ENCODE measurements around the gene CFAP221. TPM values are rescaled to one million over a fixed set of nuclear protein-coding genes. Genes with fewer than 3 reads are reported as not detected.

CFAP221 gene
- total RNA-seq, 3 donors from 2014 or later (not counting 1 experiment from before 2014, with no cell fraction given) = not detected

DNA sequence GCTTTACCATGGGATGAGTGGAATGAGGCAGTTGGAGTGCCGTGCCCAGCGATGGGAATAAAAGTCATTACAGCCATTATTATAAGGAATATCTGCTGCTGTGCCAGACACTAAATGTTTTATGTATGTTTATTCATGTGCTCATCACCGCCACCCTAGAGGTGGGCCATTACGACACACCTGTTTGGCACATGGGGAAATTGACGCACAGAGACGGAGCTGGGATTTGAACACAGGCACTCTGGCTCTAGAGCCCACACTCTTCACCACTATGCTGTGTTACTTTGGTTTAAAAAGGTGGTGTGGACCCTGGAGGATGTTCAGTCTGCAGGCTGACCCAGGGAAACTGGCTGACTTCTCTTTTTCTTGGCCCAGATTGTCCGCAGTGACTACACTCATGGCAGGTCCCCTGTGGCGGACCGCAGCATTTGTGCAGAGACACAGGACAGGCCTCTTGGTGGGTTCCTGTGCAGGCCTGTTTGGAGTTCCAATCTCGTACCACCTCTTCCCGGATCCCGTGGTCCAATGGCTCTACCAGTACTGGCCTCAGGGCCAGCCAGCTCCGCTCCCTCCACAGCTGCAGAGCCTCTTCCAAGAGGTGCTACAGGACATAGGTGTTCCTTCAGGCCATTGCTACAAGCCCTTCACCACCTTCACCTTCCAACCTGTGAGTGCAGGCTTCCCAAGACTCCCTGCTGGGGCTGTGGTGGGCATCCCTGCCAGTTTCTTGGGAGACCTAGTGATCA lies 136.4 kb downstream of the CFAP221 start:
- Histone ChIP-seq H3K4me3 (ENCODE audit: low read length) (no peak overlapping the region), H3K4me1 (ENCODE audit: control insufficient read depth, insufficient read depth, low read length) (peaks cover 12% of the 10 kb centered on the region), H3K36me3 (ENCODE audit: control insufficient read depth, insufficient read depth, low read length) (peaks cover 2% of the 10 kb centered on the region), H3K27ac (ENCODE audit: low read length) (no peak overlapping the region), H3K9me3 (ENCODE audit: control insufficient read depth, insufficient read depth, low read length) (no peaks in the 10 kb centered on the region), H3K27me3 (ENCODE audit: control insufficient read depth, insufficient read depth, low read length) (no peaks in the 10 kb centered on the region)
- Mint-ChIP-seq H3K4me3 (peak overlapping the region; percentile 95), H3K36me3 (no peaks in the 10 kb centered on the region), H3K27ac (no peak overlapping the region), H3K27me3 (ENCODE audit: low read depth in 2 of 2) (no peaks in the 10 kb centered on the region), H3K9me3 (no peaks in the 10 kb centered on the region), H3K4me1 (peaks cover 20 to 31% of the 10 kb centered on the region in 2 donors)
- no peak for TF ChIP-seq CTCF (IDR thresholded peaks at IDR 0.05)
- DNase-seq (no peak), ATAC-seq (no peak)
- 99% methylated on average over 13 of the region's 13 CpGs for WGBS (ENCODE audit: insufficient coverage)
- intact Hi-C loops (cut with micrococcal nuclease) = no loop called here

DNA sequence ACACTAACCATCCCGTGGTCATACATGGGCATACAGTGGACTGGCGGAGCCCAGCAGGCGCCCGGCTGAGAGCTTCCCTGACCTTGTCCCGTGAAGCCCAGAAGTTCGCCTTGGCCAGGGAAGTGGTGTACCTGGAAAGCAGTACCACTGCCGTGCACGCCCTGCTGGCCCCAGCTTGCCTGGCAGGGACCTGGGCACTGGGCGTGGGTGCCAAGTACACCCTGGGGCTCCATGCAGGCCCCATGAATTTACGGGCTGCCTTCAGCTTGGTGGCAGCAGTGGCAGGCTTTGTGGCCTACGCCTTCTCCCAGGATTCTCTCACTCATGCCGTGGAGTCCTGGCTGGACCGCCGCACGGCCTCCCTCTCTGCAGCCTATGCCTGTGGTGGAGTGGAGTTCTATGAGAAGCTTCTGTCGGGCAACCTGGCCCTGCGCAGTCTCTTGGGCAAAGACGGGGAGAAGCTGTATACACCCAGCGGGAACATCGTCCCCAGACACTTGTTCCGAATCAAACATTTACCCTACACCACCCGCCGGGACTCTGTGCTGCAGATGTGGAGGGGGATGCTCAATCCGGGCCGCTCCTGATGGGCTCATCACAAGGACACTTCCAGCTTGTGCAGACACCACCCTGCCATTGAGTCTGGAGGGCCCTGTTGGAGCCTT lies 137.1 kb downstream of the CFAP221 start:
- Histone ChIP-seq H3K27me3 (ENCODE audit: control insufficient read depth, insufficient read depth, low read length) (no peaks in the 10 kb centered on the region), H3K4me3 (ENCODE audit: low read length) (no peak overlapping the region), H3K27ac (ENCODE audit: low read length) (no peak overlapping the region), H3K36me3 (ENCODE audit: control insufficient read depth, insufficient read depth, low read length) (peaks cover 2% of the 10 kb centered on the region), H3K9me3 (ENCODE audit: control insufficient read depth, insufficient read depth, low read length) (no peaks in the 10 kb centered on the region), H3K4me1 (ENCODE audit: control insufficient read depth, insufficient read depth, low read length) (peaks cover 12% of the 10 kb centered on the region)
- ATAC-seq = no peak
- intact Hi-C loops (cut with micrococcal nuclease) = no loop called here
- Mint-ChIP-seq H3K36me3 (no peaks in the 10 kb centered on the region), H3K4me3 (peak overlapping the region; percentile 55), H3K4me1 (peaks cover 20 to 31% of the 10 kb centered on the region in 2 donors), H3K9me3 (no peaks in the 10 kb centered on the region), H3K27ac (no peak overlapping the region), H3K27me3 (ENCODE audit: low read depth in 2 of 2) (no peaks in the 10 kb centered on the region)
- WGBS (ENCODE audit: insufficient coverage) = 99% methylated on average over 21 of the region's 25 CpGs
- DNase-seq = no peak
- no peak for TF ChIP-seq CTCF (IDR thresholded peaks at IDR 0.05)

DNA sequence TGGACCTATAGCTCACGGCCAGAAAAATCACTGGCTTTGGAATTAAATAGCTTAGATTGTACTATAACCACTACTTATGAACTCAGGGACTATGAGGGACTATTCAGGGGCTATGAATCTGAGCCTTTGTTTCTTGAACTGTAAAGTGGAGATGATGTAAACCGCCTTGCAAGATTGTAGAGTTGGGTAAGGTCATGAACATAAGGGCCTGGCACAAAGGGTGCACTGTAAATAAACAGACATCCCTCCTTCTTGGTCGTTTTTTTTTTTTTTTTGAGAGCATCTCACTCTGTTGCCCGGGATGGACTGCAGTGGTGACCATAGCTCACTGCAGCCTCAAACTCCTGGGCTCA lies 137.6 kb downstream of the CFAP221 start:
- Mint-ChIP-seq H3K4me3 (no peak overlapping the region), H3K36me3 (no peaks in the 10 kb centered on the region), H3K9me3 (no peaks in the 10 kb centered on the region), H3K4me1 (peaks cover 20 to 31% of the 10 kb centered on the region in 2 donors), H3K27me3 (ENCODE audit: low read depth in 2 of 2) (no peaks in the 10 kb centered on the region), H3K27ac (no peak overlapping the region)
- Histone ChIP-seq H3K4me3 (ENCODE audit: low read length) (no peak overlapping the region), H3K9me3 (ENCODE audit: control insufficient read depth, insufficient read depth, low read length) (no peaks in the 10 kb centered on the region), H3K36me3 (ENCODE audit: control insufficient read depth, insufficient read depth, low read length) (peaks cover 5% of the 10 kb centered on the region), H3K27ac (ENCODE audit: low read length) (no peak overlapping the region), H3K4me1 (ENCODE audit: control insufficient read depth, insufficient read depth, low read length) (peaks cover 12% of the 10 kb centered on the region), H3K27me3 (ENCODE audit: control insufficient read depth, insufficient read depth, low read length) (no peaks in the 10 kb centered on the region)
- DNase-seq = no peak
- WGBS (ENCODE audit: insufficient coverage) = 91% methylated on average over 3 of the region's 4 CpGs
- no peak for ATAC-seq
- intact Hi-C loops (cut with micrococcal nuclease) = no loop called here
- TF ChIP-seq CTCF (IDR thresholded peaks at IDR 0.05) = no peak

All from natural killer cell (primary cell).